Subcutaneous adipose tissue (tissue), 4 donors: ENCODE results near the gene SLIT3. TPM values are rescaled to one million over a fixed set of nuclear protein-coding genes. Genes with fewer than 3 reads are reported as not detected.

Experiments used
- CTCF ChIP-seq: fragments of 450-650 bp; IDR thresholded peaks from one replicate; pipeline ENCODE4 v1.5.1; 2016; ENCODE audit warnings: low read depth, mild to moderate bottlenecking, control low read depth, antibody characterized with exemption, moderate library complexity
- total RNA-seq, 4 donors: library from RNA; depleted of rRNA; stranded (reverse); fragments of >200 nt; gene quantifications; one replicate each; pipeline ENCODE4 v1.1.0, GENCODE V29; 2016

The SLIT3 gene
- total RNA-seq, 4 donors from 2014 or later: 48.1 to 163 (median 83.2) TPM

- TF ChIP-seq CTCF: no peak
Measured at GRCh38 chr5:169080448-169080911, 220.5 kb downstream of the SLIT3 start.

GRCh38 chr5:169079697-169080096 is 221.2 kb downstream of the SLIT3 start:
- TF ChIP-seq CTCF: no peak

GRCh38 chr5:169074839-169075238 is 226.1 kb downstream of the SLIT3 start:
- TF ChIP-seq CTCF: no peak

GRCh38 chr5:169072233-169072632 is 228.7 kb downstream of the SLIT3 start:
- TF ChIP-seq CTCF: no peak

GRCh38 chr5:169070413-169070812 is 230.5 kb downstream of the SLIT3 start:
- no peak for TF ChIP-seq CTCF

GRCh38 chr5:169067751-169068173 is 233.2 kb downstream of the SLIT3 start:
- no peak for TF ChIP-seq CTCF

- no peak for TF ChIP-seq CTCF
Measured at GRCh38 chr5:169065400-169065799, 235.5 kb downstream of the SLIT3 start.
